Activated CD4-positive, alpha-beta T cell treated with anti-CD3 and anti-CD28 coated beads for 36 hours (primary cell): ENCODE results near the gene PDLIM3. TPM values are rescaled to one million over a fixed set of nuclear protein-coding genes. Genes with fewer than 3 reads are reported as not detected.
"Not testable (repeated sequence)": the region's sequence is repeated elsewhere in the genome, so short reads cannot be mapped to it uniquely, and the experiment has no call there.

Source experiments
- ATAC-seq: fragments of 200-7000 bp; cut with Tn5 transposase; one replicate; pipeline ENCODE4 v1.10.0; 2021; ENCODE audit warnings: mild to moderate bottlenecking, moderate library complexity
- CTCF ChIA-PET: fragments of 350-600 bp; sonication (Branson Sonifier 250); formaldehyde crosslinking; loops from one replicate; lab custom pipeline; 2021; ENCODE audit warnings: antibody characterized with exemption; lab: Charles Lee
- POLR2A ChIA-PET: fragments of 350-600 bp; sonication (Branson Sonifier 250); formaldehyde crosslinking; loops from one replicate; lab custom pipeline; 2021; ENCODE audit warnings: antibody characterized with exemption, inconsistent platforms; lab: Charles Lee
- DNase-seq: peaks from one replicate; pipeline ENCODE4 v3.0.0-alpha.2; 2020
- H3K27ac Mint-ChIP-seq: one replicate; pipeline ENCODE4 v1.8.0; 2021; ENCODE audit warnings: mixed read lengths
- H3K27me3 Mint-ChIP-seq: one replicate; pipeline ENCODE4 v1.8.0; 2021; ENCODE audit warnings: mixed read lengths
- H3K36me3 Mint-ChIP-seq: one replicate; pipeline ENCODE4 v1.8.0; 2021; ENCODE audit warnings: low read depth, mixed read lengths
- H3K4me1 Mint-ChIP-seq: one replicate; pipeline ENCODE4 v1.8.0; 2021; ENCODE audit warnings: mixed read lengths
- H3K4me3 Mint-ChIP-seq: one replicate; pipeline ENCODE4 v1.8.0; 2021; ENCODE audit warnings: mild to moderate bottlenecking, moderate library complexity, mixed read lengths
- H3K9me3 Mint-ChIP-seq: one replicate; pipeline ENCODE4 v1.8.0; 2021; ENCODE audit warnings: low read depth, mixed read lengths
- intact Hi-C, 2 experiments: fragments of 100-400 bp; cut with DNase I in 1 of 2; cut with micrococcal nuclease in 1 of 2; formaldehyde crosslinking; loops; one replicate each; pipeline versions ENCODE4 v1.14.2 to v1.15.1; 2022 to 2024; cut with DNase I, micrococcal nuclease
- total RNA-seq, 2 experiments: library from RNA; stranded (reverse); gene quantifications; one replicate each; pipeline ENCODE4 v1.2.3, GENCODE V29; 2021

Gene PDLIM3
- total RNA-seq, 2 experiments from 2014 or later = not detected

DNA sequence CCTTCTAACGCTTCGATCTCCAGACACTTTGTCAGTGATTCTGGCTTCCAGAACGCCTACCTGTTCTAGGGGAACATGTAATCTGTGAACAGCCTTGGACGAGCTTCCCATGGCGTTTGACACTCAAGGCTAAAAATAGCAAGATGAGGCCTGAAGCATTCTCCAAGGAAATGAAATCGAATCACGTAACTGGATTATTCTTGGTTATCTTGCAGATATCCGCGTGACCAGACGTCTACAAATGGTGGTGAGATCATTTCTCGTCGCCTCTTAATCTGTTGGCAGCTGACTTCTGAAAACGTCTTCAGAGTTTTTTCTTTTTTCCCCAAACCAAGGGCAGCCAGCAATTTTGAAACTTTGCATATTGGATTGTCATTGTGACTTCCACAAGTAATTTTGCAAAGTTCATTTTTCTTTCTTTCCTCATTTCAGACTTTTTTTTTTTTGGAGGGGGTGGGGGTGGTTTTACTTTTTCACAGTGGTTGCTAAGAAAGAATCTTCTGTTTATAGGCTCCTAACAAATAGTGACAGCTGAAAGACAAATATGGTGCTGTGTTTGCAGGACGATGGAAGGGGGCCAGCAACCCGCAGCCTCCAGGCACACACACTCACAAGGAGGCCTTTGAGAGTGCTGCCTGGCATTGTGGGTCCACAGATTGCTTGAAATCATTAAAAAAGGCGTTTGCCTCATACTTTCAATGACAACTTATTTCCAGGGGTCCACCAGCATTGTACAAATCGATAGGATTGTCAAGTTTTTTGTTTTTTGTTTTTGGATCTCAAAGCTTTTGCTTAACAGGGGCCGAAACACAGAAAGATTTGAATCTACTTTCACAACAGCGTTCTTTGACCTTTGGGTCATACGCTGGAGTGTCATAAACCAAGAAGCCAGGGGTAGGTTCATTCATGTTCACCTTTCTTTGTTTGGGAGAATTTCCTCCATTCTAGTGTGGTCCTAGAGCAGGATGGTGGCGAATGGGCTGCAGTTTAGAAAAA, 32.4 kb upstream of the PDLIM3 start:
- intact Hi-C loops = no loop called here
- no peak for DNase-seq
- Mint-ChIP-seq H3K9me3 (peaks cover 2% of the 10 kb centered on the region), H3K4me1 (peaks cover 6% of the 10 kb centered on the region), H3K36me3 (no peaks in the 10 kb centered on the region), H3K27me3 (peaks cover 6% of the 10 kb centered on the region), H3K4me3 (no peak overlapping the region), H3K27ac (no peak overlapping the region)
- ChIA-PET CTCF (interaction anchor here (1.0 kb wide), 1 partner anchor 30 kb away, joined by 4 read pairs; no protein-coding TSS in a partner anchor), POLR2A (no interaction called here)
- ATAC-seq = no peak

GRCh38 chr4:185566972-185567371, 31.7 kb upstream of the PDLIM3 start:
- intact Hi-C loops = no loop called here
- ChIA-PET POLR2A (no interaction called here), CTCF (interaction anchor here (1.0 kb wide), 1 partner anchor 31 kb away, joined by 4 read pairs; no protein-coding TSS in a partner anchor)
- no peak overlapping the region for H3K27ac Mint-ChIP-seq
- H3K36me3 Mint-ChIP-seq = no peaks in the 10 kb centered on the region
- DNase-seq = no peak
- peaks cover 6% of the 10 kb centered on the region for H3K4me1 Mint-ChIP-seq
- no peak for ATAC-seq
- peaks cover 10% of the 10 kb centered on the region for H3K27me3 Mint-ChIP-seq
- peaks cover 2% of the 10 kb centered on the region for H3K9me3 Mint-ChIP-seq
- no peak overlapping the region for H3K4me3 Mint-ChIP-seq

- CTCF ChIA-PET = no interaction called here
- POLR2A ChIA-PET = no interaction called here
- ATAC-seq (peak; percentile 83), DNase-seq (peak; percentile 51)
- intact Hi-C loops = no loop called here
- Mint-ChIP-seq H3K27ac (no peak overlapping the region), H3K36me3 (no peaks in the 10 kb centered on the region), H3K4me3 (no peak overlapping the region), H3K27me3 (peaks cover 11% of the 10 kb centered on the region), H3K9me3 (peaks cover 2% of the 10 kb centered on the region), H3K4me1 (peaks cover 6% of the 10 kb centered on the region)
These were observed 31.1 kb upstream of the PDLIM3 start for GRCh38 chr4:185566425-185566824.

DNA sequence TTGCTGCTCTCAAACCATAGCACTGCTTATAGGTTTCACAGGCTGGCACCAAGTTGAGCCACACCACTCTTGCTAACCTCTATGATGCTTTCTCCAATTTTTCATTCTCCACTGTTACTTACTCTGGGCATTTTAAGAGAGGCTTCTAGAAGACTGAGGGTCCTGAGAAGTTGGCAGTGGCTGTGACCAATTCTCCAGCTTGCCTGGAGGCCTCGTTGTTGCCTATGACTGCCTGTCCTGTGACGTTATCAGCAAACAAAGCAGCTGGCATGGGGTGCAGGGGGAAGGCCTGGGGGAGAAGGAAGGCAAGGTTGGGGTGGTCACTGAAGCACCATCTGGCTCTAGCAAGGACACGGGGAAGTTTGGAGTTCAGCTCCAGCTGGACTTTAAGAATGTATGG, 30.4 kb upstream of the PDLIM3 start:
- peaks cover 6% of the 10 kb centered on the region for H3K4me1 Mint-ChIP-seq
- ChIA-PET POLR2A (interaction anchor here (0.7 kb wide), 1 partner anchor 67 kb away, joined by 6 read pairs; no protein-coding TSS in a partner anchor), CTCF (no interaction called here)
- ATAC-seq = no peak
- no peak overlapping the region for H3K4me3 Mint-ChIP-seq
- H3K9me3 Mint-ChIP-seq = peaks cover 2% of the 10 kb centered on the region
- no peak overlapping the region for H3K27ac Mint-ChIP-seq
- intact Hi-C loops = no loop called here
- peaks cover 13% of the 10 kb centered on the region for H3K27me3 Mint-ChIP-seq
- no peak for DNase-seq
- H3K36me3 Mint-ChIP-seq = no peaks in the 10 kb centered on the region

DNA sequence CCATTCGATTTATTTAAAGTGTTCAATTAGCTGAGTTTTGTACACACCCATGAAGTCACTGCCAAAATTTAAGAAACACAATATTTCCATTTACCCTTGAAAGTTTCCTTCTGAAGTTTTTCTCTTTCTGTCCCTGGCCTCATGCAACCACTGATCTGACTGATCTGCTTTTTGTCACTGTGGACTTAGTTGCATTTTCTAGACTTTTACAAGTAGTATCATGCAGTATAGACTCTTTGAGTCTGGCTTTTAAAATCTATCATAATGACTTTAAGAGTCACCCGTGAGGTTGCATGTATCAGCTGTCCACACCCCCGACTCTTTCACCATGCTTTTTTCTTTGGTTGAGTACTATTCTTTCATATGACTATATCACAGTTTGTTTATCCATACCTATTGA, 29.0 kb upstream of the PDLIM3 start:
- ATAC-seq = no peak
- CTCF ChIA-PET = no interaction called here
- peaks cover 18% of the 10 kb centered on the region for H3K27me3 Mint-ChIP-seq
- peaks cover 6% of the 10 kb centered on the region for H3K4me1 Mint-ChIP-seq
- POLR2A ChIA-PET = no interaction called here
- DNase-seq = no peak
- H3K27ac Mint-ChIP-seq = no peak overlapping the region
- no peaks in the 10 kb centered on the region for H3K36me3 Mint-ChIP-seq
- intact Hi-C loops = no loop called here
- H3K4me3 Mint-ChIP-seq = no peak overlapping the region
- peaks cover 2% of the 10 kb centered on the region for H3K9me3 Mint-ChIP-seq

DNA sequence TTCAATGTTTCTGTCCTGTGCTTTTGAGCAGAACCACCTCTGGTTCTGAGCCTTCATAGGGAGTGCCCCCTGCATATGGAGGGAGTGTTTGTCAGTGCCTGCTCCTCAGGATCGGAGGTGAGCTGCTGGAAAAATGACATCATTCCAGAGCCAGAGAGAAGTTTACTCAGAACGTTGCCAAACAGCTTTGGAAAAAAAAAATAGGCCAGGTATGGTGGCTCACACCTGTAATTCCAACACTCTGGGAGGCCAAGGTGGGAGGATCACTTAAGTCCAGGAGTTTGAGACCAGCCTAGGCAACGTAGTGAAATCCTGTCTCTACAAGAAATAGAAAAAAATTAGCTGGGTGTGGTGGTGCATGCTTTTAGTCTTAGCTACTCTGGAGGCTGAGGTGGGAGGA, 27.2 kb upstream of the PDLIM3 start:
- peaks cover 2% of the 10 kb centered on the region for H3K9me3 Mint-ChIP-seq
- no peak overlapping the region for H3K27ac Mint-ChIP-seq
- ATAC-seq (no peak), DNase-seq (no peak)
- intact Hi-C loops = no loop called here
- H3K4me1 Mint-ChIP-seq = peaks cover 6% of the 10 kb centered on the region
- no peaks in the 10 kb centered on the region for H3K36me3 Mint-ChIP-seq
- no peak overlapping the region for H3K4me3 Mint-ChIP-seq
- ChIA-PET CTCF (interaction anchor here (0.6 kb wide), 1 partner anchor 9 kb away, joined by 3 read pairs; no protein-coding TSS in a partner anchor), POLR2A (no interaction called here)
- H3K27me3 Mint-ChIP-seq = peaks cover 33% of the 10 kb centered on the region

- CTCF ChIA-PET = no interaction called here
- Mint-ChIP-seq H3K27ac (no peak overlapping the region), H3K4me1 (no peaks in the 10 kb centered on the region), H3K9me3 (no peaks in the 10 kb centered on the region), H3K36me3 (no peaks in the 10 kb centered on the region), H3K4me3 (no peak overlapping the region), H3K27me3 (peaks cover 46% of the 10 kb centered on the region)
- ATAC-seq = no peak
- POLR2A ChIA-PET = no interaction called here
- no peak for DNase-seq
- intact Hi-C loops = no loop called here
These were observed 25.0 kb upstream of the PDLIM3 start for GRCh38 chr4:185560316-185560715.

GRCh38 chr4:185559915-185560281, 24.6 kb upstream of the PDLIM3 start:
- CTCF ChIA-PET = no interaction called here
- no peak overlapping the region for H3K4me3 Mint-ChIP-seq
- DNase-seq = no peak
- H3K4me1 Mint-ChIP-seq = no peaks in the 10 kb centered on the region
- H3K9me3 Mint-ChIP-seq = no peaks in the 10 kb centered on the region
- no peaks in the 10 kb centered on the region for H3K36me3 Mint-ChIP-seq
- intact Hi-C loops = no loop called here
- H3K27me3 Mint-ChIP-seq = peaks cover 47% of the 10 kb centered on the region
- ATAC-seq = no peak
- no peak overlapping the region for H3K27ac Mint-ChIP-seq
- POLR2A ChIA-PET = no interaction called here

GRCh38 chr4:185559251-185559914, 24.1 kb upstream of the PDLIM3 start:
- H3K36me3 Mint-ChIP-seq, POLR2A ChIA-PET, ATAC-seq, intact Hi-C loops, DNase-seq, H3K4me3 Mint-ChIP-seq, H3K9me3 Mint-ChIP-seq, CTCF ChIA-PET, H3K27ac Mint-ChIP-seq, H3K4me1 Mint-ChIP-seq: not testable (repeated sequence)
- peaks cover 47% of the 10 kb centered on the region for H3K27me3 Mint-ChIP-seq

GRCh38 chr4:185554365-185555126, 19.2 kb upstream of the PDLIM3 start:
- no peaks in the 10 kb centered on the region for H3K4me1 Mint-ChIP-seq
- no peaks in the 10 kb centered on the region for H3K9me3 Mint-ChIP-seq
- CTCF ChIA-PET = no interaction called here
- H3K4me3 Mint-ChIP-seq = no peak overlapping the region
- no peak for ATAC-seq
- intact Hi-C loops = no loop called here
- H3K27me3 Mint-ChIP-seq = peaks cover 36% of the 10 kb centered on the region
- no peaks in the 10 kb centered on the region for H3K36me3 Mint-ChIP-seq
- H3K27ac Mint-ChIP-seq = no peak overlapping the region
- DNase-seq = no peak
- POLR2A ChIA-PET = no interaction called here

GRCh38 chr4:185552254-185552653, 16.9 kb upstream of the PDLIM3 start:
- ChIA-PET CTCF (no interaction called here), POLR2A (no interaction called here)
- Mint-ChIP-seq H3K27ac (no peak overlapping the region), H3K36me3 (no peaks in the 10 kb centered on the region), H3K4me1 (no peaks in the 10 kb centered on the region), H3K27me3 (peaks cover 15% of the 10 kb centered on the region), H3K4me3 (no peak overlapping the region), H3K9me3 (no peaks in the 10 kb centered on the region)
- DNase-seq (no peak), ATAC-seq (no peak)
- intact Hi-C loops = no loop called here
